Heart right ventricle (tissue), 16 donors: ENCODE measurements around the gene CARMIL3. TPM values are rescaled to one million over a fixed set of nuclear protein-coding genes. Genes with fewer than 3 reads are reported as not detected.

Experiments used
- ATAC-seq, 8 donors: fragments of 200-7000 bp; cut with Tn5 transposase; one replicate each; pipeline ENCODE4 v1.9.1; 2020; ENCODE audit warnings: mild to moderate bottlenecking in 8 of 8, moderate library complexity in 8 of 8, moderate number of reproducible peaks in 1 of 8
- DNase-seq, 2 donors: peaks; one replicate each; pipeline ENCODE4 v3.0.0-alpha.2; 2020
- H3K27ac ChIP-seq, 10 donors: fragments of 200-600 bp; sonication (generic) in 2 of 10; one replicate each; pipeline versions ENCODE4 v1.5.0 to v1.8.0; 2020 to 2022; ENCODE audit warnings: mild to moderate bottlenecking in 3 of 10
- H3K27me3 ChIP-seq, 7 donors: fragments of 200-600 bp; one replicate each; pipeline ENCODE4 v1.8.0; 2021 to 2022; ENCODE audit warnings: mild to moderate bottlenecking in 2 of 7
- H3K36me3 ChIP-seq, 9 donors: fragments of 200-600 bp; sonication (generic) in 1 of 9; one replicate each; pipeline versions ENCODE4 v1.5.0 to v1.8.0; 2020 to 2022; ENCODE audit warnings: mild to moderate bottlenecking in 2 of 9
- H3K4me1 ChIP-seq, 9 donors: fragments of 200-600 bp; sonication (generic) in 1 of 9; one replicate each; pipeline versions ENCODE4 v1.5.0 to v1.8.0; 2020 to 2022; ENCODE audit warnings: mild to moderate bottlenecking in 4 of 9
- H3K4me3 ChIP-seq, 10 donors: fragments of 200-600 bp; sonication (generic) in 2 of 10; one replicate each; pipeline versions ENCODE4 v1.5.0 to v1.8.0; 2020 to 2022; ENCODE audit warnings: mild to moderate bottlenecking in 7 of 10, moderate library complexity in 2 of 10
- H3K9me3 ChIP-seq, 11 donors: fragments of 200-600 bp in 10 of 11; sonication (generic) in 2 of 11; one replicate each; pipeline versions ENCODE4 v1.5.0 to v1.8.0; 2013 to 2022; ENCODE audit warnings: mild to moderate bottlenecking in 2 of 11, control low read depth in 1 of 11, moderate library complexity in 1 of 11
- CTCF ChIP-seq, 9 donors: fragments of 200-600 bp; sonication (generic) in 2 of 9; IDR thresholded peaks; one replicate each; pipeline versions ENCODE4 v1.5.0 to v1.8.0; 2021 to 2022; ENCODE audit warnings: antibody characterized with exemption in 9 of 9, mild to moderate bottlenecking in 5 of 9, moderate library complexity in 1 of 9
- WGBS, 2 donors: extraction: QIAGEN DNeasy Blood & Tissue Kit; methylation state at CpG; one replicate each; pipeline ENCODE4 v1.1.7; 2013; ENCODE audit warnings: inconsistent platforms in 1 of 2; 5-methylcytosine and 5-hydroxymethylcytosine counted together
- intact Hi-C, 10 donors: fragments of 100-400 bp; cut with DNase I; formaldehyde crosslinking; loops; one replicate each; pipeline versions ENCODE4 v1.11.1 to v1.14.2; 2022
- polyA plus RNA-seq, 2 donors: library from polyadenylated mRNA; stranded (reverse); fragments of 200-250 nt; gene quantifications; one replicate each; pipeline ENCODE4 v1.2.3, GENCODE V29; 2013
- total RNA-seq, 10 donors: library from RNA; stranded (reverse); fragmentation: NEBNext Ultra II Directional in 3 of 10; extraction: Animal tissue kit (Norgen Biotek cat#: 25700) in 3 of 10; gene quantifications; one replicate each; pipeline versions ENCODE4 v1.2.1 to v1.2.4, GENCODE V29; 2021 to 2023
- donor health status: Arrhythmogenic right ventricular cardiomyopathy.
- donor health status: ischemic (EF 13 %, LVEDD 7.1; RV severe dilation, severe dysfunction).
- donor health status: healthy with polysubstance abuse.
- donor health status: DM: no; HTN: yes; CAD: no.
- donor health status: DM: no; HTN: no; CAD: no.
- donor health status: ischemic (EF 25% LVEDD 6.9; RV normal size, moderate dysfunction).
- donor health status: ischemic (EF 25% LVEDD 5.7; RV mildly dilated, moderate dysfunction).
- donor health status: healthy.
- donor health status: DM: yes; HTN: yes; CAD: no.
- donor health status: Ischemic cardiomyopathy.
- donor health status: ischemic (EF 35%, LVEDD 5.7; RV mildly dilated, moderate dysfunction).
- donor health status: nonischemic (EF 11% LVEDD 7.7; RV severe dilation, severe dysfunction).
- donor health status: DM: yes; HTN: yes; CAD: no.
- donor health status: PGD.
- donor health status: ischemic (EF 29% LVEDD 5.4; RV normal size, mild dysfunction).
- donor health status: nonischemic (EF 23%, LVEDD 6.1; RV moderate dilation, normal function).

Gene CARMIL3
- total and polyA plus RNA-seq, 12 donors, result 0.06 to 0.44 (median 0.12) TPM; not detected in 3

DNA sequence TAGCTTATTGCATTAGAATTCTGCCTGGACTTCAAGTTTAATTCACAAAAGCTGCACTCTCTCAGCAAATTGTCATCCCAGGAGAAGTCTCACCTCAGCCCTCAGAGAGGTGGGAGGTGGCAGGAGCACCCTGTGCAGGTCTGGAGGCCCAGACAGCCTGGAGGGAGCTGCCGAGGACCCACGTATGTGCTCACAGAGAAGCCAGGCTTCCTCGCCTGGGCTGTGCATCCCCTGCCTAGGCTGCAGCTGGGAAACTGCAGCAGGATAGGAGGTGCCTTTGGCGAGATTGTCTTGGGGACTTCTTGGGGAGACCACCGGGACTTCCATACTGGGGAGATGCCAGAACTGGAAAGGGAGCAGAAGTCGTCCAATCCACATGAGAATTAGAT lies 28.3 kb downstream of the CARMIL3 start:
- H3K4me3 ChIP-seq, result no peak overlapping the region
- H3K27ac ChIP-seq, result no peak overlapping the region
- H3K27me3 ChIP-seq, result peaks cover 0 to 39% (median 7%) of the 10 kb centered on the region in 7 donors
- peaks cover 0 to 12% (median 6%) of the 10 kb centered on the region in 9 donors for H3K4me1 ChIP-seq
- TF ChIP-seq CTCF (IDR thresholded peaks at IDR 0.05), result no peak
- no peaks in the 10 kb centered on the region for H3K9me3 ChIP-seq
- WGBS, 2 donors, result 82 to 86% methylated on average over 6 of the region's 6 CpGs
- intact Hi-C loops, result loop anchor here in 1 of 10 donors (10.0 kb wide), 1 partner anchor 95 kb away; the partner anchor contains the start of gene DHRS4L2
- no peaks in the 10 kb centered on the region for H3K36me3 ChIP-seq
- DNase-seq (no peak), ATAC-seq (no peak)

DNA sequence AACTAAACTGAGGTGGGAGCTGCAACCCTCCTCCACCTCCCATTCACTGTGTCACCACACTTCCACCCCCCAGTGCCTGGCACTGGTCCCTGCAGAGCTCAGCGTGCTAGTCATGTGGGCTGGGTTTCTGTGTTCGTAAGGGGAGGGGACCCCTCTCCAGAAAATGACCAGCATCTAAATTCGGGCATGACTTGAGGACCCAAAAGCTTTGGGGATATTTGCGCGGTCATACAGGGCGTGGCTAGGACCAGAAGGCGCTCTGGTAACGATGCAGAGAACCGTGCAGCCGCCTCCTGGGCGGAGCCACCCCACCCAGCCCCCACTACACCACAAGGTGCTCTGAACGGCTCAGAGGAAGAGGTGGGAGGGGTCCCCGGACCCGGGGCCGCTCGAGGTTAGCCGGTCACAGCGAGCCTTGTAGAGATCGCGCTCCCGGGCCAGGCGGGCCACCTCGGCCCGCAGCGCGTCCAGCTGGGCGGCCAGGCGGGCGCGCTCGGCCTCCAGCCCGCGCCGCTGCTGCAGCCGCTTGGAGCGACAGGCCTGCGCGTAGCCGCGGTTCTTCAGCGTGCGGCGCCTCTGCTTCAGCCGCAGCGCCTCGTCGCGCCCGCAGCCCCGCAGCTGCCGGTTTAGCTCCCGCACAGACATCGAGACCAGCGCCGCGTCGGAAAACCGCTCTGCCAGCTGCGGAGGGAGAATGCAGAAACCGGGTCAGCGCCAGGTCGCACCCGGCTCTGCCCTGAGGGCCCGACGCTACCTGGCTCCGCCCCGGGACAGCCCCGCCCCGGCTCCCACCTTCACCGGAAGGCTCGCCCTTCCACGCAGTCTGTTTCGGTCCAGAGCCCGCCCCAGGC lies 29.3 kb downstream of the CARMIL3 start:
- Histone ChIP-seq H3K36me3 (no peaks in the 10 kb centered on the region), H3K27ac (peak overlapping the region in 5 of 10 donors; percentile 18 to 77 (median 45)), H3K4me3 (peak overlapping the region; percentile 8 to 64 (median 60)), H3K9me3 (no peaks in the 10 kb centered on the region), H3K27me3 (peaks cover 0 to 39% (median 4%) of the 10 kb centered on the region in 7 donors), H3K4me1 (peaks cover 0 to 12% (median 6%) of the 10 kb centered on the region in 9 donors)
- 0 to 1% methylated on average over 66 to 74 of the region's 74 CpGs for WGBS, 2 donors
- ATAC-seq (peak; percentile 61 to 80 (median 75)), DNase-seq (peak; percentile 31 to 48)
- TF ChIP-seq CTCF (IDR thresholded peaks at IDR 0.05), result no peak
- intact Hi-C loops, result loop anchor here in 1 of 10 donors (10.0 kb wide), 1 partner anchor 96 kb away; the partner anchor contains the start of gene DHRS4L2

DNA sequence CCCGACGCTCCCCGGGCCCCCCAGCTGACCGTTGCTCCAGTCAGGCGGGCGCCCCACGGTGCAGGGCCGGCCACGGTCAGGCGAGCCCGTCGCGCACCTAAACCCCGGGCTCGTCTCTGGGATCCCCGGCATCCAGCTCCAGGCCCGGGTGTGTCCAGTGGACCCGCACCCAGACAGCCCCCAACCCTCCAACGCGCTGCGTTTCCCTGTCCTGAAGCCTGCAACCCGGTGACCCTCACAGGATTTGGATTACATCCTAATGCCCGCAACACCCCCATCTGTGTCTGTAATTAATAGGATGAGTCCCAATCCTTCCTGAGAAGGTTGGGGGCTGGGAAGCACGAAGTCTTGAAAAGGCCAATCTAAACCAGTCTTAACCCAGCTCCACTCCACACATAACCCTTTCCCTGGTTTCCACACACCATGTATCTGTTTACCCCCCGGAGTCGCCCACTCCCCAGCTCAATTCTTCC lies 30.0 kb downstream of the CARMIL3 start:
- intact Hi-C loops, result loop anchor here in 1 of 10 donors (10.0 kb wide), 1 partner anchor 97 kb away; the partner anchor contains the start of gene DHRS4L2

More for the DNA sequence above, 30.0 kb downstream of the CARMIL3 start:
- H3K9me3 ChIP-seq, result no peaks in the 10 kb centered on the region
- peak overlapping the region in 2 of 10 donors; percentile 60 to 77 for H3K27ac ChIP-seq
- no peak for ATAC-seq
- H3K4me3 ChIP-seq, result peak overlapping the region; percentile 8 to 64 (median 60)
- peaks cover 0 to 12% (median 6%) of the 10 kb centered on the region in 9 donors for H3K4me1 ChIP-seq
- WGBS, 2 donors, result 23 to 24% methylated on average over 26 of the region's 26 CpGs
- no peak for TF ChIP-seq CTCF (IDR thresholded peaks at IDR 0.05)
- DNase-seq, result no peak
- peaks cover 0 to 39% (median 4%) of the 10 kb centered on the region in 7 donors for H3K27me3 ChIP-seq
- no peaks in the 10 kb centered on the region for H3K36me3 ChIP-seq
